Stimulated activated naive B cell treated with anti-CD40 and anti-IgM and Interleukin-4, amounts not matched to agents 10 μg/mL and 1 μg/mL and 100 μg/mL, for 72 hours (primary cell): ENCODE data around the gene IDH1.
"Not testable (repeated sequence)": the region's sequence is repeated elsewhere in the genome, so short reads cannot be mapped to it uniquely, and the experiment has no call there.

Experiments
- ATAC-seq, 2 donors: fragments of 150-1000 bp; cut with Tn5 transposase; replicated peaks; 2 replicates each; pipeline ENCODE4 v1.10.0; 2021; ENCODE audit warnings: moderate library complexity in 1 of 2
- DNase-seq: peaks from one replicate; pipeline ENCODE4 v3.0.0; 2021
- H3K27ac Mint-ChIP-seq: one replicate; pipeline ENCODE4 v1.8.0; 2022; ENCODE audit warnings: mild to moderate bottlenecking, mixed read lengths
- H3K27me3 Mint-ChIP-seq, 2 donors: one replicate each; pipeline ENCODE4 v1.8.0; 2022; ENCODE audit warnings: mixed read lengths in 2 of 2
- H3K36me3 Mint-ChIP-seq, 2 donors: one replicate each; pipeline ENCODE4 v1.8.0; 2022; ENCODE audit warnings: mixed read lengths in 2 of 2, mild to moderate bottlenecking in 1 of 2
- H3K4me1 Mint-ChIP-seq, 2 donors: one replicate each; pipeline ENCODE4 v1.8.0; 2022; ENCODE audit warnings: mixed read lengths in 2 of 2, mild to moderate bottlenecking in 1 of 2
- H3K4me3 Mint-ChIP-seq, 2 donors: one replicate each; pipeline ENCODE4 v1.8.0; 2022; ENCODE audit warnings: mild to moderate bottlenecking in 2 of 2, mixed read lengths in 2 of 2, moderate library complexity in 1 of 2
- H3K9me3 Mint-ChIP-seq, 2 donors: one replicate each; pipeline ENCODE4 v1.8.0; 2022; ENCODE audit warnings: mixed read lengths in 2 of 2, mild to moderate bottlenecking in 1 of 2

IDH1 gene

DNA sequence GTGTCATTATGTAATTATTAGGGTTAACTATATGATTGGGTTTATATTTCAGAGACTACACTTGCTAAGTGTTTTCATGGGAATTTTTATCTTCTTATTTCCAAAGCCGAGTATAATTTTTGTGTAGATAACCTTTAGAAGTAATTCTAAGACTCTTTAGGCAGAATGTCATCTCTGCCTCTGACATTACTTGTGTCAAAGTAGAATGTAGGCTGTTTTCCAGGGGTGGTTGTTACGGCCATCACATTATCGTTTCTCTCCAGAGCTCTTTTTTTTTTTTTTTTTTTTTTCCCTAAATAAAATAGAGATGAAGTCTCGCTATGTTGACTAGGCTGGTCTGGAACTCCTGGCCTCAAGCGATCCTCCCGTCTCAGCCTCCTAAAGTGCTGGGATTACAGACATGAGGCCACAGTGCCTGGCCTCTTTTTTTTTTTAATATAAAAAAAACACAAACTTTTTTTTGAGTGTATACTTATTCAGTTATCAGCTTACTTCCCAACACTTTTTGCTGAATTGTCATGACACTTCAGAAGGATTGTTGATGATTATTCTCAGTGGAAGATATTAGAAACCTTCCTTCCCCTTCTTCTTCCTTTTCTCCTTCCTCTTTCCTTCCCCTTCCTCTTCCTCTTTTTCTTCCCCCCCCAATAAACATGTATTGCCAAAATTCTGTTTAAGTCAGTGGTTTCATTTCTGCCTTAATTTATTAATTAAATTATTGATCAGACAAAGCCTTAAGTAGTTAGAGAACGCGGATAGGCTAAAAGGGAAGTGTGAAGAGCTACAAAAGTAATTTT, 13.5 kb upstream of the IDH1 start:
- H3K9me3 Mint-ChIP-seq: no peaks in the 10 kb centered on the region
- no peak for DNase-seq

DNA sequence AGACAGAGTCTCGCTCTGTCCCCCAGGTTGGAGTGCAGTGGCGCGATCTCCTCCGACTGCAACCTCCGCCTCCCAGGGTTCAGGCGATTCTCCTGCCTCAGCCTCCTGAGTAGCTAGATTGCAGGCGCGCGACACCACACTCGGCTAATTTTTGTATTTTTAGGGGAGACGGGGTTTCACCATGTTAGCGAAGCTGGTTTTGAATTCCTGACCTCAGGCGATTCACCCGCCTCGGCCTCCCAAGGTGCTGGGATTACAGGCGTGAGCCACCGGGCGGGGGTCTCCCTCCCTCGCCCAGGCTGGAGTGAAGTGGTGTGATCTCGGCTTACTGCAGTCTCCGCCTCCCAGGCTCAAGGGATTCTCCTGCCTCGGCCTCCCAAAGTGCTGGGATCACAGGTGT, 12.7 kb upstream of the IDH1 start:
- H3K9me3 Mint-ChIP-seq, ATAC-seq, DNase-seq, H3K27me3 Mint-ChIP-seq: not testable (repeated sequence)
- H3K36me3 Mint-ChIP-seq: peaks cover 7 to 15% of the 10 kb centered on the region in 2 donors
- peak overlapping the region; percentile 83 to 89 for H3K4me3 Mint-ChIP-seq
- peak overlapping the region; percentile 95 for H3K27ac Mint-ChIP-seq
- peaks cover 20 to 47% of the 10 kb centered on the region in 2 donors for H3K4me1 Mint-ChIP-seq

More for the DNA sequence above, 13.5 kb upstream of the IDH1 start:
- peak overlapping the region in 1 of 2 donors; percentile 83 for H3K4me3 Mint-ChIP-seq
- peaks cover 7 to 15% of the 10 kb centered on the region in 2 donors for H3K36me3 Mint-ChIP-seq
- peaks cover 20 to 47% of the 10 kb centered on the region in 2 donors for H3K4me1 Mint-ChIP-seq
- H3K27me3 Mint-ChIP-seq: no peaks in the 10 kb centered on the region
- ATAC-seq: no peak
- no peak overlapping the region for H3K27ac Mint-ChIP-seq

DNA sequence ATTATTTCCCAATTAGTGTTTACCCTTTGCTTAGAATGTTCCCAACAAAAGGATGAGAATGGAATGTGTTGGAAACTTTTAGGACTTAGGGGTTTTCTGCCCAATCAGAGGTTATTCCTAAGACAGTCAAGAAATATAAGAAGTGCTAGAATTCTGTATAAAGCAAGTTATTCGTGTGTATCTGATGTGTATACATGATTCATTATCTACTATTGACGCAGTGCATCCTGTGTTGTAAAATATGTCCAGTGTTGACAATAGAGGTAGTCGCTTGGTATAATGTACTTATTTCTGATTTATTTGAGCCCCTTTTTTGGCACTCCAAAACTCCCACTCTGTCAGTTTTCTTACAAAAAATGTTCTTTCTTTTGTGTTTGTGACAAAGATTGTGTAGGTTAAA, 12.1 kb upstream of the IDH1 start:
- Mint-ChIP-seq H3K9me3 (no peaks in the 10 kb centered on the region), H3K36me3 (peaks cover 7 to 15% of the 10 kb centered on the region in 2 donors), H3K4me1 (peaks cover 20 to 47% of the 10 kb centered on the region in 2 donors), H3K4me3 (peak overlapping the region; percentile 83 to 89), H3K27ac (peak overlapping the region; percentile 95), H3K27me3 (no peaks in the 10 kb centered on the region)
- DNase-seq (no peak), ATAC-seq (no peak)

DNA sequence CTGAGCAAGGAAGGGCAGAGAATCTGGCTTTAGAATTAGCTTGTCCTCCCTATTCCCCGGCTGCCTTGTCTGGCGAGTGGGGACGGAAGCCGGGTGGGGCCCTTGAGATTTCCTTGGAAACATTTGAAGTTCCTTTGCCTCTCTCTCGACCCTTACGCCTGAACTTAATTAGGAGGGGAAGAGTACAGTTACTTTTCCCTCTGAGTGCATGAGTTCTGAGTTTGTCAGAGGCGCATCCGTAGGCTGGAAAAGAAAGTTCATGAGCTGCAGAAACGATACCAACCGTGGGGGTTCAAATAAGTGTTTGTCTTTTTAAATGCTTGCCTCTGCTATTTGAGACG, 11.7 kb upstream of the IDH1 start:
- Mint-ChIP-seq H3K4me1 (peaks cover 20 to 45% of the 10 kb centered on the region in 2 donors), H3K27ac (peak overlapping the region; percentile 95), H3K9me3 (no peaks in the 10 kb centered on the region), H3K27me3 (no peaks in the 10 kb centered on the region), H3K4me3 (peak overlapping the region; percentile 83 to 89), H3K36me3 (peaks cover 6 to 13% of the 10 kb centered on the region in 2 donors)
- no peak for ATAC-seq
- DNase-seq: no peak

DNA sequence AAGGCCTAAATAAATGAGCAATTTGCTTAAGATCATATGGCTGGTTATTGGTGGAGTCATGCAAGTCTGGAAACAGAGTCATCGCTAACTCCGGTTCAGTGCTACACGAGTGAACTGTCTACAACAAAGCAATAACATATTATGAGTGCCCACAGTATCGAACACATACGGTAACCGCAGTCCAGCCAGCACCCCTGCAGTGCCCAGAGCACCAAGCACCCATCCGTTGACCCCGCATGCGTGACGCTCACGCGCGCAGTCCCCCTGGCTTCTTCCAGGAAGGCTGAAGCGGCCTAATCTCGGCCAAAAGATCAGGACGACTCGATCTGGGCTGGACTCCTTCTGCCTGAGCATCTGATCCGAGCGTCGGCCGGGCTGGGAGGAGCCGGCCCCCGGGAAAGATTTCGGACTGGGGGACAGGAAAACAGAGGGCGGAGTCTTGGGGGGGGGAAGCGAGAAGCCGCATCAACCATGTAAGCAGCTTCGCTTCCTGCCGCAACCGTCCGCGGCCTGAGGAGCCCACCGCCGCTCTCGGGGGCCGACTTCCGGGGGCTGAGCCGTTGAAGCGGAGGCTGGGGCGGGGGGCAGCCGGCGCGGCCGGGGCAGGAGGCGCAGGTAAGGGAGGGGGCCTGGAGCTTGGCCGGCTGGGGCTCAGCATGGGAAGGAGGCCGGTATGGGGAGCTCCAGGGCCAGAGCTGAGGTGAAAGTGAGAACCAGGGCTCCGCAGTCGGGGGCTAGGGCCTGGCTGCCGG, 11.1 kb upstream of the IDH1 start, which contains the start of gene PIKFYVE:
Gene PIKFYVE, plus strand, starts transcription at position 455 of the 752 bp plus-strand sequence. CDS start 5,265 bp downstream, outside the sequence.
- Mint-ChIP-seq H3K4me1 (peaks cover 17 to 41% of the 10 kb centered on the region in 2 donors), H3K4me3 (peak within 1 kb of the TSS; percentile 83 to 89), H3K27ac (peak within 1 kb of the TSS; percentile 95), H3K9me3 (no peaks in the 10 kb centered on the region), H3K36me3 (peaks cover 2 to 9% of the 10 kb centered on the region in 2 donors), H3K27me3 (no peaks in the 10 kb centered on the region)
- ATAC-seq (peak; percentile 82 to 88), DNase-seq (peak; percentile 93)

DNA sequence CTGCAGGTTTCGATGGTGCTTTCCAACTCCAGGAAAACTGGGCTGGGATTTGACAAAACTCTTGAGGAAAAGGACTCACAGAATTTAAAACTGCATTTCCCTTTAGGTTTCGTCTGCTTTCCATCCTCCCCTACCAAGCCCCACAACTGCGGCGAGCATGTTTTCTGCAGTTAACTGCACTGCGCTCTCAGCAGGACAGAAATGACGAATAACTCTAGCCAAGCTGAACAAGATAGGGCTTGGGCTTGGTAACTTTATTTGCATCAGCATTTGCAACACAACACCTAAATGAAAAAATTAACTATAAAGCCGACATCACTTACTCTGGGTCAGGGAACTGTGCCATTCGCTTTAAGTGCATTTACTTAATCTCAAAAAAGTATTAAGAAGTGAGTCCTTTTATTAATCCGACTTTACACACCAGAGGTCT, 10.5 kb upstream of the IDH1 start:
- no peaks in the 10 kb centered on the region for H3K9me3 Mint-ChIP-seq
- H3K4me3 Mint-ChIP-seq: peak overlapping the region; percentile 83 to 89
- ATAC-seq (peak; percentile 67 to 70), DNase-seq (peak; percentile 40)
- peaks cover 16 to 41% of the 10 kb centered on the region in 2 donors for H3K4me1 Mint-ChIP-seq
- H3K36me3 Mint-ChIP-seq: peaks cover 2 to 8% of the 10 kb centered on the region in 2 donors
- no peaks in the 10 kb centered on the region for H3K27me3 Mint-ChIP-seq
- H3K27ac Mint-ChIP-seq: peak overlapping the region; percentile 95

DNA sequence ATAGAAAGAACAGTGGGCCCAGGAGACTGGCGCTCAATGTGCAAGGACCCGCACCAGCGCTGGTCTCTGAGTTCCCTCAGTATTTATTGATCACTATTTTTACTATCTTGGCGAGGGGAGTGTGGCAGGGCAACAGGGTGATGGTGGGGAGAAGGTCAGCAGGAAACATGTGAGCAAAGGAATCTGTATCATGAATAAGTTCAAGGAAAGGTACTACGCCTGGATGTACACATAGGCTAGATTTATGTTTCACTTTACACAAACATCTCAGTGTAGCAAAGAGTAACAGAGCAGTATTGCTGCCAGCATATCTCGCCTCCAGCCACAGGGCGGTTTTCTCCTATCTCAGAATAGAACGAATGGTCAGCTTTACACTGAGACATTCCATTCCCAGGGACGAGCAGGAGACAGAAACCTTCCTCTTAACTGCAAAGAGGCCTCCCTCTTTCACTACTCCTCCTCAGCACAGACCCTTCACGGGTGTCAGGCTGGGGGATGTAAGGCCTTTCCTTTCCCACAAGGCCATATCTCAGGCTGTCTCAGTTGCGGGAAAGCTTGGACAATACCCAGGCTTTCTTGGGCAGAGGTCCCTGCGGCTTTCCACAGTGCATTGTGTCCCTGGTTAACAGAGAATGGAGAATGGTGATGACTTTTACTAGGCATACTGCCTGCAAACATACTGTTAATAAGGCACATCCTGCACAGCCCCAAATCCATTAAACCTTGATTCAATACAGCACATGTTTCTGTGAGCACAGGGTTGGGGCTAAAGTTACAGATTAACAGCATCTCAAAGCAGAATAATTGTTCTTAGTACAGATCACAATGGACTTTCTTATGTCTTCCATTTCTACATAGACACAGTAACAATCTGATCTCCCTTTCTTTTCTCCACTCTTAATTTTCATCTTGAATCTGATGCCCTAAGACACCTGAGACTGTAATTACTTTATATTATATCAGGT, 2.3 kb upstream of the IDH1 start:
- ATAC-seq, H3K4me3 Mint-ChIP-seq, H3K27ac Mint-ChIP-seq, DNase-seq, H3K36me3 Mint-ChIP-seq, H3K9me3 Mint-ChIP-seq, H3K27me3 Mint-ChIP-seq: not testable (repeated sequence)
- H3K4me1 Mint-ChIP-seq: peaks cover 6 to 34% of the 10 kb centered on the region in 2 donors

DNA sequence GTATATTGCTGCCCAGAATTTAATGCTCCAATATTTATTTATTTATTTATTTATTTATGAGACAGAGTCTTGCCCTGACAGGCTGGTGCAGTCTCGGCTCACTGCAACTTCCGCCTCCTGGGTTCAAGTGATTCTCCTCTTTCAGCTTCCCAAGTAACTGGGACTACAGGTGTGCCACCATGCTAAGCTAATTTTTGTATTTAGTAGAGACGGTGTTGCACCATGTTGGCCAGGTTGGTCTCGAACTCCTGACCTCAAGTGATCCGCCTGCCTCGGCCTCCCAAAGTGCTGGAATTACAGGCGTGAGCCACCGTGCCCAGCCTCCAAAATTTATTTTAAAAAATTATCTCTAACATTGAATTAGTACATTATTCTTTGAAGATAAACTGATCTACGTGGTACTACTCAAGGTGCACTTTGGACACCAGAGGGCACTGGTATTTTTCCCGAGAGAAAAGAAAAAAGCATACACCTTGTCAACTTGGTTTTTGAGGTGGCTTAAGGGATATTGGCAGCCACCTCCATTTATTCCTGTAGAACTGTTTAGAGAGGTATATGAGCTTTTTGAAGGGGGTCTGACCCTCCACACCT, 1.4 kb upstream of the IDH1 start:
- no peak overlapping the region for H3K4me3 Mint-ChIP-seq
- H3K9me3 Mint-ChIP-seq: no peaks in the 10 kb centered on the region
- ATAC-seq (no peak), DNase-seq (no peak)
- H3K27me3 Mint-ChIP-seq: no peaks in the 10 kb centered on the region
- H3K27ac Mint-ChIP-seq: no peak overlapping the region
- H3K36me3 Mint-ChIP-seq: peaks cover 4 to 8% of the 10 kb centered on the region in 2 donors
- peaks cover 8 to 37% of the 10 kb centered on the region in 2 donors for H3K4me1 Mint-ChIP-seq

DNA sequence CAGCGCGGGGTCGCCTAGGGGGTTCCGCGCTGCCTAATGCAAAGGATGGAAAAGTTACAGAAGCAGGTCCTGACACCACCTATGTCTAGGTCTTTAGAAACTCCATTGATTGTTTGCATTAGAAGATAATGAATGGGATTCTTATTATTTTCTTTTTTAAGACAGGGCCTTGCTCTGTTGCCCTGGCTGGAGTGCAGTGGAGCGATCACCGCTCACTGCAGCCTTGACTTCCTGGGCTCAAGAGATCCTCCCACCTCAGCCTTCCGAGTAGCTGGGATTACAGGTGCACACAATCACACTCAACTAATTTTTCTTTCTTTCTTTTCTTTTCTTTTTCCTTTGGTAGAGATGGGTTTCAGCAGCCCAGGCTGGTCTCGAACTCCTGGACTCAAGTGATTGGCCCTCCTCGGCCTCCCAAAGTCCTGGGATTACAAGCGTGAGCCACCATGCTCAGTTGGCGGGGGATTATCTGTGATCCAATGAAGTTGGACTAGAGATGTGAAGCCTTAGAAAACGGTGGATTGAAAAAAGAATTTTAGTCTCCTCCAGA, 761 bp upstream of the IDH1 start:
- peak overlapping the region; percentile 96 to 100 for H3K4me3 Mint-ChIP-seq
- ATAC-seq: peak; percentile 2 to 4
- no peak for DNase-seq
- H3K9me3 Mint-ChIP-seq: no peaks in the 10 kb centered on the region
- peaks cover 13 to 44% of the 10 kb centered on the region in 2 donors for H3K4me1 Mint-ChIP-seq
- H3K36me3 Mint-ChIP-seq: peaks cover 8 to 9% of the 10 kb centered on the region in 2 donors
- peak overlapping the region; percentile 87 for H3K27ac Mint-ChIP-seq
- no peaks in the 10 kb centered on the region for H3K27me3 Mint-ChIP-seq

DNA sequence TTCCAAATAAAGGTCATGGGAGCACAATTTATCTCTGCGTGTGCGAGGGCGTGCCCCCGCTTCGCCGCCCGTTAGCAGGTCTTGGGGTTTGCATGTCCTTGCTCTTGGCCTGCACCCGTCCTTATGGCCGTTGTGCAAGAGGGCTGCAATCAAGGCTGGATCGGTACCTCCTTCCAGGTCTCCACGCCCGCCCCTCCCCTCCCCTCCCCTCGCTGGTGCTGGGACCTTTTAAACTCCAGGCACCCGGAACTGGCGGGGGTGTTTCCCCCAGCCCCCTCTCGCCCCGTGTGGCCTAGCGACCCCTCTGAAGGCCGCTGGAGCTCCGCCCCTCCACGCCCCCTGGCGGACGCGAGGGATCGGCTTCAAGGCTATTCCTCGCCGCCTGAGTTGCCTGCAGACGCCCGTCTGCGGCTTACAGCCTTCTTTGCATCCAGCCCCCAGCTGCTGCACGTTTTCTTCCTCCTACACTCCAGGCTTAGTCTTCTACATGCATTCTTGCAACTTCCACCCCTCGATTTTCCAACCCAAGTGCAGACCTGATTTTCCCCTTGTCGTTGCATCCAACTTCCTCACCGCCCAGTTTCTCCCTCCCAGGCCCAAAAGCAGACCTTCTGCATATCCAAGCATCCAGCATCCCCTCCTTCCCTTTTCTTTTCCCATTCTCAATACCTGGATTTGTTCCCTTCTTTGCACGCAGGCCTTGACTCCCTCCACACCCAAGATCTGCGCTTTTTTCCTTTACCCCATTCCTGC, 577 bp downstream of the IDH1 start:
- Mint-ChIP-seq H3K36me3 (peaks cover 15 to 22% of the 10 kb centered on the region in 2 donors), H3K4me1 (peaks cover 15 to 50% of the 10 kb centered on the region in 2 donors), H3K4me3 (peak overlapping the region; percentile 96 to 100), H3K9me3 (no peaks in the 10 kb centered on the region), H3K27me3 (no peaks in the 10 kb centered on the region), H3K27ac (peak overlapping the region; percentile 87)
- peak; percentile 76 for DNase-seq
- ATAC-seq: peak; percentile 77 to 80

DNA sequence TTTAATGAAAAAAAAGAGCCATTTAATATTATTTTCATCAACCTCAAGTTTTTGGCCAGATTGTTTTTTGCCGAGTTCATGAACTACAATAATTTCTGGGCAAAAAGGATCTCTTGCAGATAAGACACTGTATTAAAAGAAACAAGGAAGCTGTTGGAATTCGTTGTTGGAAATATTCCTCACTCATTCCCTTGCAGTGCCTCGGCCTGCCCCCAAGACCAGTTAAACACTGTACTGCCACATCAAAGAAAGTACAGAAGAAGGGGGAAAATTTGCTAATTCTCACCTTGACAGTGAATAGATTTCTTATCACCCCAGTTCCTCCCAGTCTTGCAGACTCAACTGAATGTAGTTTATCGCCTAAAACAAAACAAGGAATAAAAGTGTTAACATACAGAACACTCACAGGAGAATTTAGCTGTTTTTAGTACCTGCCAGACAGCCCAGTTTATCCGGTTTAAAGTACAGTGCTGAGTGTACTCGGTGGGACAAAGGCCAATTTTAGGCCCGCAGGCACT, 1.2 kb downstream of the IDH1 start:
- H3K27ac Mint-ChIP-seq: no peak overlapping the region
- peaks cover 15 to 50% of the 10 kb centered on the region in 2 donors for H3K4me1 Mint-ChIP-seq
- ATAC-seq (no peak), DNase-seq (no peak)
- peaks cover 15 to 25% of the 10 kb centered on the region in 2 donors for H3K36me3 Mint-ChIP-seq
- H3K9me3 Mint-ChIP-seq: no peaks in the 10 kb centered on the region
- no peaks in the 10 kb centered on the region for H3K27me3 Mint-ChIP-seq
- peak overlapping the region; percentile 96 to 100 for H3K4me3 Mint-ChIP-seq

DNA sequence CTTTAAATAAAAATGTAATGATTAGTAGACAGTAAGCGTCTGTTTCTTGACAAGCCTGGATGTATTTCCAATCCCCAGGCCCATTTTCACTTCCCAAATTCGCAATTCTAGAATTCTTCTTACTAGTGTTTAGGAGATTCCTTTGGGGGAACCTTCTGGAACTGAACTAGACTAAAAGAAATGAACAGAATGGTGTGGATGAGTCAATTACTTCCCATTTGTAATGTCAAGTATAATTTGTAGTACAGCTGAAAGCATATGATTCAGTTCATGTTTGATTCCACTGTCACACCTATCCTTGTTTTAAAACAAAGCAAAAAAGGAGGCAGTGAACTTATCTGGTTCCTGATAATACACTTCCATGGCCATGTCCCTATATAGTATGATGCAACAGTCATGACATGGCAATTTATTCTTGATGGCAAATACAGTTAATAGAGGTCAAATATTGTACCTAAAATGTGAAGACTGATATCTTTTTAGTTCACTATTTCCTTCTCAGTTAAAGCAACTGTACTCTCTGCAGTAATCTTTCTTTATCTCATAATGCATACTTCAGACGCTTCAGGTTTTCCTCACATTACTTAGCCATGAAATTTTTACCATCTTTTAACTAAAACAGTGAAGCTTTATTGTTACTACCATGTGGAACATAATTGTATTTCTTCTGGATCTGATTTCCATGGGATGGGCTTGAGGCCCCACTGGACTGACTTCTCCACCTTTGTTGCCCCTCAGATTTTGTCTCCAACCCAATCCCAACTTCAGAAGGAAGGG, 2.0 kb downstream of the IDH1 start:
- Mint-ChIP-seq H3K4me3 (peak overlapping the region; percentile 25 to 100), H3K9me3 (no peaks in the 10 kb centered on the region), H3K27ac (peak overlapping the region; percentile 47), H3K27me3 (no peaks in the 10 kb centered on the region), H3K4me1 (peaks cover 15 to 50% of the 10 kb centered on the region in 2 donors), H3K36me3 (peaks cover 17 to 32% of the 10 kb centered on the region in 2 donors)
- ATAC-seq (no peak), DNase-seq (no peak)
